ENCODE results near the gene PMIS2. TPM values are rescaled to one million over a fixed set of nuclear protein-coding genes. Genes with fewer than 3 reads are reported as not detected.

PMIS2 gene
- total RNA-seq, 3 donors from 2014 or later: not detected

GRCh38 chr19:35618857-35619256 lies 32.9 kb downstream of the PMIS2 start:
- H3K4me1 ChIP-seq: no peaks in the 10 kb centered on the region
- intact Hi-C loops (cut with DNase I; ENCODE audit: low total_unique reads): no loop called here
- no peak for DNase-seq (ENCODE audit: low spot score in 2 of 2)
- no peaks in the 10 kb centered on the region for H3K27me3 ChIP-seq
- no peak overlapping the region for H3K27ac ChIP-seq
- H3K9me3 ChIP-seq: no peaks in the 10 kb centered on the region
- no peak overlapping the region for H3K4me3 ChIP-seq
- H3K36me3 ChIP-seq: no peaks in the 10 kb centered on the region
- TF ChIP-seq POLR2A (IDR thresholded peaks at IDR 0.05) (no peak), CTCF (IDR thresholded peaks at IDR 0.05) (no peak), POLR2AphosphoS5 (IDR thresholded peaks at IDR 0.05) (no peak)

GRCh38 chr19:35619290-35619923 lies 33.4 kb downstream of the PMIS2 start:
- H3K27ac ChIP-seq: no peak overlapping the region
- intact Hi-C loops (cut with DNase I; ENCODE audit: low total_unique reads): no loop called here
- no peak overlapping the region for H3K4me3 ChIP-seq
- TF ChIP-seq CTCF (IDR thresholded peaks at IDR 0.05) (no peak), POLR2AphosphoS5 (IDR thresholded peaks at IDR 0.05) (no peak), POLR2A (IDR thresholded peaks at IDR 0.05) (no peak)
- H3K27me3 ChIP-seq: no peaks in the 10 kb centered on the region
- no peak for DNase-seq (ENCODE audit: low spot score in 2 of 2)
- H3K9me3 ChIP-seq: no peaks in the 10 kb centered on the region
- H3K4me1 ChIP-seq: no peaks in the 10 kb centered on the region
- no peaks in the 10 kb centered on the region for H3K36me3 ChIP-seq

DNA sequence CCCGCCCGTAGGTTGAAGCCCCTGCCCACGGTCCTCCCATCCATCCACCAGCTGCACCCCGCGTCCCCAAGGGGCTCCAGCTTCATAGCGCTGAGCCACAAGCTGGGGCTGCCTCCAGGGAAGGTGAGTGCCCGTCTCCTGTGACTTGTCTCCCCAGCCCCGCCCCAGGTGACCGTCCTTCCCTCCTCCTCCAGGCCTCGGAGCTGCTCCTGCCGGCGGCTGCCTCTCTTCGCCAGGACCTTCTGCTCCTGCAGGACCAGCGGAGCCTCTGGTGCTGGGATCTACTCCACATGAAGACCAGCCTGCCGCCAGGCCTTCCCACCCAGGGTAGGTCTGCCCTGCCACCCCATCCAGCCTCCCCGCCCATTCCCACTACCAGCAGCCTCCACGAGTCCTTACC lies 34.0 kb downstream of the PMIS2 start:
- no peak overlapping the region for H3K27ac ChIP-seq
- H3K4me1 ChIP-seq: no peaks in the 10 kb centered on the region
- H3K36me3 ChIP-seq: no peaks in the 10 kb centered on the region
- no peaks in the 10 kb centered on the region for H3K27me3 ChIP-seq
- TF ChIP-seq CTCF (IDR thresholded peaks at IDR 0.05) (no peak), POLR2A (IDR thresholded peaks at IDR 0.05) (no peak)
- intact Hi-C loops (cut with DNase I; ENCODE audit: low total_unique reads): no loop called here
- no peak for DNase-seq (ENCODE audit: low spot score in 2 of 2)
- no peak overlapping the region for H3K4me3 ChIP-seq
- H3K9me3 ChIP-seq: no peaks in the 10 kb centered on the region

DNA sequence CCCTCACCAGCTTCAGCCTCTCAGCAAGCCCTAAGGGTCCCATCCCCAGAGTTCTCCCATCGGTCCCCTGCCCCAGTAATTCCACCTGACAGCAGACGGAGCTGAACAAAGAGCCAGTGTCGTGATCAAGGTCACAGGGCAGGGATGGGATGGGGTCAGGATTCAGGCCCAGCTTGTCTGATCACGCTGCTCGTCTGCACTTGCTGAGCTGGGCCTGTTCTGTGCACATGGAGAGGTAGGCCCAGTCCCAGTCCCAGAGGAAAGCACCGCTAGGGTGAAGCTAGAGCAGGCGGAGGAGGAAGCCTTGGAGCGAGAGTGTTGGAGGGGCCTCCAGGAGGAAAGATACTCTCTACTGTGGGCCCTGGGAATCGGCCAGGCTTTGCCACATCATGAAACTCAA lies 35.7 kb downstream of the PMIS2 start:
- no peaks in the 10 kb centered on the region for H3K9me3 ChIP-seq
- intact Hi-C loops (cut with DNase I; ENCODE audit: low total_unique reads): no loop called here
- no peak overlapping the region for H3K27ac ChIP-seq
- DNase-seq (ENCODE audit: low spot score in 2 of 2): no peak
- no peaks in the 10 kb centered on the region for H3K27me3 ChIP-seq
- TF ChIP-seq CTCF (IDR thresholded peaks at IDR 0.05) (no peak), POLR2AphosphoS5 (IDR thresholded peaks at IDR 0.05) (no peak), POLR2A (IDR thresholded peaks at IDR 0.05) (no peak)
- no peak overlapping the region for H3K4me3 ChIP-seq
- no peaks in the 10 kb centered on the region for H3K4me1 ChIP-seq
- no peaks in the 10 kb centered on the region for H3K36me3 ChIP-seq

- Histone ChIP-seq H3K4me1 (no peaks in the 10 kb centered on the region), H3K27me3 (no peaks in the 10 kb centered on the region), H3K27ac (no peak overlapping the region), H3K36me3 (no peaks in the 10 kb centered on the region), H3K9me3 (no peaks in the 10 kb centered on the region), H3K4me3 (no peak overlapping the region)
- TF ChIP-seq POLR2AphosphoS5 (IDR thresholded peaks at IDR 0.05) (no peak), POLR2A (IDR thresholded peaks at IDR 0.05) (no peak), CTCF (IDR thresholded peaks at IDR 0.05) (no peak)
- intact Hi-C loops (cut with DNase I; ENCODE audit: low total_unique reads): no loop called here
- no peak for DNase-seq (ENCODE audit: low spot score in 2 of 2)
These were observed 36.8 kb downstream of the PMIS2 start for GRCh38 chr19:35622750-35623149.

Measured in breast epithelium (tissue), 4 donors.